ENCODE measurements around the gene CMTM4.
"Not testable (repeated sequence)": the region's sequence is repeated elsewhere in the genome, so short reads cannot be mapped to it uniquely, and the experiment has no call there.

CMTM4 gene

DNA sequence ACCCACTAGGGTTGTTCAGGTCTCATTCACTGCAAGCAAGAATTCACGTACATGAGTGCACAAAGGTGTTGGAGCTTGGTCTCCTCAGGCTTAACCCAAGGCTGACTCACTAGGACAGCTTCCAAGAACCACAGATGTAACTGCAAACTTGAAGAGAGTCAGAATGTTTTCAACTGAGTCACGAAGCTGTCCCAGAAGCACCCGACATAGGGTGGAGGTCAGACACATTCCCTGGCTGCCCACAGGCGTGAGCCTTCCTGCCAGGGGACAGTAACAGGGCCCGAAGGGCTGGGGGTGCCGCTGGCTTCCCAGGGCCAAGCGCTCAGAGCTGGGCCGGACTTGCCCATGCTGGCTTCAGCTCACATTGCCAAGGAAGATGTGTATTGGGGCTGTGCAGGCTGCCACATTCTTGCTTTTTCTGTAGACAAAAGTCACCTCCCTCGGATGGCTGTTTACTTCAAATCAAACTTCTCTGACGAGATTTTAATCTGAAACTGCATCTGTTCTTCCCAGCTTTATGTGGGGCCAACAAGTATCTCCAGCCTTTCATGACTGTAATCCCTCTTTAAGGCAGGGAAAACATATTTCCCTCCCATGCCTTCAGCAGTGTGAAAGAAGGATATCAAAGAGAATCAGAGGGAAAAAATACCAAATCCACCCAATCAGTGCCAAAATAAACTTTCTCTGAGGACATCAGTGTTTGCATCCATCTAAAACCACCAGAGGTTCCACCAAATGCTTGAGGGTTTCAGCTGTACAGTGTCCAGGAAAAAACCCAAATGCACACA is 77.8 kb downstream of the CMTM4 start:
- Histone ChIP-seq H3K4me1 (ENCODE audit: control insufficient read depth in 5 of 5, insufficient read depth in 5 of 5, low read length in 5 of 5) (peaks cover 1 to 47% (median 31%) of the 10 kb centered on the region in 5 donors), H3K27me3 (ENCODE audit: control insufficient read depth in 5 of 5, insufficient read depth in 4 of 5, low read length in 5 of 5) (no peaks in the 10 kb centered on the region), H3K27ac (ENCODE audit: low read depth, low read length) (peak overlapping the region; percentile 51), H3K4me3 (ENCODE audit: low read depth in 1 of 5, low read length in 5 of 5) (no peak overlapping the region), H3K9ac (ENCODE audit: low read length in 5 of 5) (peak overlapping the region in 2 of 5 donors; percentile 1 to 40), H3K9me3 (ENCODE audit: control insufficient read depth in 5 of 5, low read length in 5 of 5) (no peaks in the 10 kb centered on the region), H3K36me3 (ENCODE audit: control insufficient read depth in 5 of 5, insufficient read depth in 5 of 5, low read length in 5 of 5) (peaks cover 0 to 11% (median 6%) of the 10 kb centered on the region in 5 donors)

DNA sequence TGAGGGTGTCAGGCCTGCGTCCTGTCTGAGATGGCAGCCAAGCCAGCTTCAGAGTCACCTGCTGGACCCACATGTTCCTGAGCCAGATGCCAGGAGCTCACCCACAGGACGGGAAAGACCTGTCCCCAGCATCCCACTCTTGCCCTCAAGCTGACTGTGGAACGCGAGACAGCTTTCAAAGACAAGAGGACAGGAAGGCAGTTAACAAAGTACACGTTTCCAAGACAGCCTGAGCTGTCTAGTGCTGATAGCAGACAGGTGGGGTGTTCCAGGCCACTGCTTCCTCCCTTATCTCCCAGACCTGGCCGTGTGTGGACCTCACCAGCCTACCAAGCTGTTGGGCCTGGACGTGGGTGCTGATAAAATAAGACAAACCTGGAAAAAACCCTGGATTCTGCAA is 78.8 kb downstream of the CMTM4 start:
- peaks cover 0 to 37% (median 21%) of the 10 kb centered on the region in 5 donors for H3K4me1 ChIP-seq (ENCODE audit: control insufficient read depth in 5 of 5, insufficient read depth in 5 of 5, low read length in 5 of 5)
- no peak overlapping the region for H3K4me3 ChIP-seq (ENCODE audit: low read depth in 1 of 5, low read length in 5 of 5)
- no peak overlapping the region for H3K27ac ChIP-seq (ENCODE audit: low read depth, low read length)
- H3K36me3 ChIP-seq (ENCODE audit: control insufficient read depth in 5 of 5, insufficient read depth in 5 of 5, low read length in 5 of 5), result peaks cover 0 to 20% (median 16%) of the 10 kb centered on the region in 5 donors
- no peaks in the 10 kb centered on the region for H3K9me3 ChIP-seq (ENCODE audit: control insufficient read depth in 5 of 5, low read length in 5 of 5)
- H3K27me3 ChIP-seq (ENCODE audit: control insufficient read depth in 5 of 5, insufficient read depth in 4 of 5, low read length in 5 of 5), result no peaks in the 10 kb centered on the region
- H3K9ac ChIP-seq (ENCODE audit: low read length in 5 of 5), result no peak overlapping the region

DNA sequence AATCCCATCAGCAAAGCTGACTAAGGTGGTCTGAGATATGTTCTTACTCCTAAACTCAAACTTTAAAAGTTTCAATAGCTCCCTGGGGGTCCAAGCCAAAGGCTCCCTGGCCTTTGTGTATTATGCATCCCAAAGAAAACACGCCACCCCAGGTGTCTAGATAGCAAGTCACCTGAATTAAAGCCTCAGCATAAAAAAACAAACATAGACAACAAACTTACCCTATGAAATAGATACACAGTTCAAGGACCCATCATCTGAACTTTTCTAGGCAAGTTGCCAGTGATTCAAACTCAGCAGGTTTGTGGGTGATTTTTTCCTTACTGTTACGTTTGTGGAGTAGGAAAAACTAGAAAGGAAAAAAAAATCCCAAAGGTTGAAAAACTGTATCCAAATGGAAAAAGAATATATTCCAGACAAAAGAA is 79.5 kb downstream of the CMTM4 start:
- H3K27ac ChIP-seq (ENCODE audit: low read depth, low read length), result no peak overlapping the region

DNA sequence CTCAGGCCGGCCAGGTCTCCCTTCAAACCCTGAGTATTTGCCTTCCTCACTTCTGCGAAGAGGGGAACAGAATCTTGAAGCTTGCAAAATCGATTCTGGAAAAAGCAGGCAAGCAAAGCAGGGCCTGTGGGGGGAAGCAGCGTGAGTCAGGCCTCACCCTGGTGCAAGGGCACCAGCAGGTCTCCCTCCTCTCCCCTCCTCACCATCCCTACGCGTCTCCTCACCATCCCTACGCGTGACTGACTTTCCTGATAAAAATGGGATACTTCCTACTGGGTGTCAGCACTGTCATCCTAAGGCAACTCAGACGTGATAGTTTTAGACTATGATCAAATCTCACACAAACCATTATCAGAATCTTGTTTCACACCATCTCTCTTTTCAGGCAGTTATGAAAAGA is 80.0 kb downstream of the CMTM4 start:
- Histone ChIP-seq H3K9me3 (ENCODE audit: control insufficient read depth in 5 of 5, low read length in 5 of 5) (no peaks in the 10 kb centered on the region), H3K9ac (ENCODE audit: low read length in 5 of 5) (peak overlapping the region in 1 of 5 donors; percentile 32), H3K36me3 (ENCODE audit: control insufficient read depth in 5 of 5, insufficient read depth in 5 of 5, low read length in 5 of 5) (peaks cover 0 to 28% (median 24%) of the 10 kb centered on the region in 5 donors), H3K27me3 (ENCODE audit: control insufficient read depth in 5 of 5, insufficient read depth in 4 of 5, low read length in 5 of 5) (no peaks in the 10 kb centered on the region), H3K27ac (ENCODE audit: low read depth, low read length) (no peak overlapping the region), H3K4me1 (ENCODE audit: control insufficient read depth in 5 of 5, insufficient read depth in 5 of 5, low read length in 5 of 5) (peaks cover 0 to 28% (median 14%) of the 10 kb centered on the region in 5 donors), H3K4me3 (ENCODE audit: low read depth in 1 of 5, low read length in 5 of 5) (no peak overlapping the region)

More for the DNA sequence above, 79.5 kb downstream of the CMTM4 start:
- no peak overlapping the region for H3K4me3 ChIP-seq (ENCODE audit: low read depth in 1 of 5, low read length in 5 of 5)
- peaks cover 0 to 27% (median 23%) of the 10 kb centered on the region in 5 donors for H3K36me3 ChIP-seq (ENCODE audit: control insufficient read depth in 5 of 5, insufficient read depth in 5 of 5, low read length in 5 of 5)
- H3K9ac ChIP-seq (ENCODE audit: low read length in 5 of 5), result no peak overlapping the region
- H3K4me1 ChIP-seq (ENCODE audit: control insufficient read depth in 5 of 5, insufficient read depth in 5 of 5, low read length in 5 of 5), result peaks cover 0 to 30% (median 15%) of the 10 kb centered on the region in 5 donors
- H3K27me3 ChIP-seq (ENCODE audit: control insufficient read depth in 5 of 5, insufficient read depth in 4 of 5, low read length in 5 of 5), result no peaks in the 10 kb centered on the region
- H3K9me3 ChIP-seq (ENCODE audit: control insufficient read depth in 5 of 5, low read length in 5 of 5), result no peaks in the 10 kb centered on the region

DNA sequence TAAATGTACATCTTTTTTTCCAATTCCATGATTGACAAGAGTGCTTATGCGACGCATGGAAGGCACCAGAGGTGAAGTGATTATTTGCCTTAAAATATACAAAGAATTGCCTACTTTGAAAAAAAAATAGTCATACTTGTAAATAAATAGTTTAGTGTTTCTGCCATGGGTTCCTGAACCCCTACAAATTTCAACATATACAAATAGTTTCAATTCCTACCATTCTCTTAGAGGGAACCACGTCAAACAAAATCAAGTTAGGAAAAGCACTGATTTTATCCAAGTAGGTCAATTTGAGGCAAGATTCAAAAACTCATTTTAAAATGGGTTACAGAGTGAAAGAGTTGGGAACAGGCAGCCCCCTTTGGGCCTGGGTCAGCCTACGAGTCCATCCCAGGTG is 80.4 kb downstream of the CMTM4 start:
- H3K27ac ChIP-seq (ENCODE audit: low read depth, low read length), result no peak overlapping the region
- H3K9me3 ChIP-seq (ENCODE audit: control insufficient read depth in 5 of 5, low read length in 5 of 5), result no peaks in the 10 kb centered on the region
- H3K4me3 ChIP-seq (ENCODE audit: low read depth in 1 of 5, low read length in 5 of 5), result no peak overlapping the region
- H3K27me3 ChIP-seq (ENCODE audit: control insufficient read depth in 5 of 5, insufficient read depth in 4 of 5, low read length in 5 of 5), result no peaks in the 10 kb centered on the region
- peaks cover 0 to 33% (median 29%) of the 10 kb centered on the region in 5 donors for H3K36me3 ChIP-seq (ENCODE audit: control insufficient read depth in 5 of 5, insufficient read depth in 5 of 5, low read length in 5 of 5)
- H3K4me1 ChIP-seq (ENCODE audit: control insufficient read depth in 5 of 5, insufficient read depth in 5 of 5, low read length in 5 of 5), result peaks cover 0 to 28% (median 14%) of the 10 kb centered on the region in 5 donors
- H3K9ac ChIP-seq (ENCODE audit: low read length in 5 of 5), result peak overlapping the region in 1 of 5 donors; percentile 32

DNA sequence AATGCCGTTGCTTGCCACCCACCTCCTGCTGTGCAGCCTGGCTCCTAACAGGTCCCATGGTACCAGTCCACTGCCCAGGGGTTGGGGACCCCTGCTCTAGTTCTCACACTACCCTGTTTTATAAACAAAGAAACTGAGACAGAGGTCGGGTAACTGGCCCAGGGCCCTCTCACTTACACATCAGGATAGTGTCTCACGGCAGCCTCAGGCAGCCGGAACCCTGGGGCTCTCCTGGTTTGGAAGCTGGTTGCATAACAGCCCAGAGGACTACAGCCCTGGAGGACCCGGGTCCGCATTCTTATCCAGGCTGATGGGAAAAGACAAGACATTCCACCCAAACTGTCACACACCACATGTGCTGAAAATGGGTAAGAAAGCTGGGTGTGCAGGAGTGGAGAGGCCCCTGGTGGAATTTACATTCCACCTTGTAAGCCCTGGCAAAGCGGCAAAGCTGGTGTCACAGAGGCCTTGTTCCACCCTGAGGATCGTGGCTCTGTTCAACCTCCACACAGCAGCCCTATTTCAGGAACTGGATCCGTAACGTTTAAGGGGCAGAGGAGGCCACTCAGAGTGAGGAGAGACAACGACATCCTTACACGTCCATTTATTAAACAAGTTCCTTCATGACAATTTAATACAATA is 82.3 kb downstream of the CMTM4 start:
- peak overlapping the region in 1 of 5 donors; percentile 5 for H3K9ac ChIP-seq (ENCODE audit: low read length in 5 of 5)
- H3K9me3 ChIP-seq (ENCODE audit: control insufficient read depth in 5 of 5, low read length in 5 of 5), result no peaks in the 10 kb centered on the region
- no peak overlapping the region for H3K4me3 ChIP-seq (ENCODE audit: low read depth in 1 of 5, low read length in 5 of 5)
- no peak overlapping the region for H3K27ac ChIP-seq (ENCODE audit: low read depth, low read length)
- no peaks in the 10 kb centered on the region for H3K27me3 ChIP-seq (ENCODE audit: control insufficient read depth in 5 of 5, insufficient read depth in 4 of 5, low read length in 5 of 5)
- H3K36me3 ChIP-seq (ENCODE audit: control insufficient read depth in 5 of 5, insufficient read depth in 5 of 5, low read length in 5 of 5), result peaks cover 0 to 52% (median 47%) of the 10 kb centered on the region in 5 donors
- H3K4me1 ChIP-seq (ENCODE audit: control insufficient read depth in 5 of 5, insufficient read depth in 5 of 5, low read length in 5 of 5), result peaks cover 0 to 24% (median 13%) of the 10 kb centered on the region in 5 donors

DNA sequence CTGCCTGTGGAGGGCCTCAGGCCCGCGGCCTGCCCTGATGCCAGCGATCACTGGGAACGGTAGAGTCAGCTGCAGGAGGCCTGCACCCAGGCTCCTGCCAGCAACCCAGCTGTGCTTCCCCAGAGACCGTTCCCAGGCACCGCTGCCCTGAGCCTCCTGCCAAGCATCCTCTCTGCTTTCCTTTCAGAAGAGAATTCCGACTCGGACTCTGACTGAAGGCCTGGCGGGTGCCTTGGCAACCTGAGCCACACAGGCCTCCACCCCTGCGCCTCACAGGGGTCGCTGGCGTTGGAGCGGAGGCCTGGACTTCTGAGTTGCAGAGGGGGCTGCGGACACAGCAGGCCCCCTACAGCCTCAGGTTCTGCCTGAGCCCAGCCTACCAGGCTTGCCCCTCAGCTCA is 84.1 kb downstream of the CMTM4 start:
- Histone ChIP-seq H3K4me1 (ENCODE audit: control insufficient read depth in 5 of 5, insufficient read depth in 5 of 5, low read length in 5 of 5) (peaks cover 5 to 20% (median 12%) of the 10 kb centered on the region in 5 donors), H3K36me3 (ENCODE audit: control insufficient read depth in 5 of 5, insufficient read depth in 5 of 5, low read length in 5 of 5) (peaks cover 0 to 63% (median 54%) of the 10 kb centered on the region in 5 donors), H3K27ac (ENCODE audit: low read depth, low read length) (no peak overlapping the region), H3K9ac (ENCODE audit: low read length in 5 of 5) (no peak overlapping the region), H3K4me3 (ENCODE audit: low read depth in 1 of 5, low read length in 5 of 5) (no peak overlapping the region), H3K27me3 (ENCODE audit: control insufficient read depth in 5 of 5, insufficient read depth in 4 of 5, low read length in 5 of 5) (no peaks in the 10 kb centered on the region), H3K9me3 (ENCODE audit: control insufficient read depth in 5 of 5, low read length in 5 of 5) (no peaks in the 10 kb centered on the region)

DNA sequence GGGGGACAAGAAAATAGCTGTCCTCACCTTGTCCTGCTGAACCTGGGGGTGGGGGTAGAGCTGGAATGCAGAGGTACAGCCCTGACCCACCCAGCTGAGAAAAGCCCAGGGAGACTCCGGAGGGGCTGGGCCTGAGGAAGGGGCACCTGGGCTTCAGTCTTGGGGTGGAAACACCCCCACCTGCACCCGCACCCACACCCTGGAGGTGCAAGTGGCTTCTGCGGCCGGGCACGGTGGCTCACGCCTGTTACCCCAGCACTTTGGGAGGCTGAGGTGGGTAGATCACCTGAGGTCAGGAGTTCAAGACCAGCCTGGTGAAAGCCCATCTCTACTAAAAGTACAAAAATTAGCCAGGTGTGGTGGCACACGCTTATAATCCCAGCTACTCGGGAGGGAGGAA is 84.6 kb downstream of the CMTM4 start:
- H3K4me3 ChIP-seq (ENCODE audit: low read depth in 1 of 5, low read length in 5 of 5); H3K9ac ChIP-seq (ENCODE audit: low read length in 5 of 5); H3K9me3 ChIP-seq (ENCODE audit: control insufficient read depth in 5 of 5, low read length in 5 of 5); H3K27ac ChIP-seq (ENCODE audit: low read depth, low read length); H3K27me3 ChIP-seq (ENCODE audit: control insufficient read depth in 5 of 5, insufficient read depth in 4 of 5, low read length in 5 of 5): not testable (repeated sequence)
- H3K4me1 ChIP-seq (ENCODE audit: control insufficient read depth in 5 of 5, insufficient read depth in 5 of 5, low read length in 5 of 5), result peaks cover 5 to 23% (median 15%) of the 10 kb centered on the region in 5 donors
- peaks cover 0 to 63% (median 54%) of the 10 kb centered on the region in 5 donors for H3K36me3 ChIP-seq (ENCODE audit: control insufficient read depth in 5 of 5, insufficient read depth in 5 of 5, low read length in 5 of 5)

DNA sequence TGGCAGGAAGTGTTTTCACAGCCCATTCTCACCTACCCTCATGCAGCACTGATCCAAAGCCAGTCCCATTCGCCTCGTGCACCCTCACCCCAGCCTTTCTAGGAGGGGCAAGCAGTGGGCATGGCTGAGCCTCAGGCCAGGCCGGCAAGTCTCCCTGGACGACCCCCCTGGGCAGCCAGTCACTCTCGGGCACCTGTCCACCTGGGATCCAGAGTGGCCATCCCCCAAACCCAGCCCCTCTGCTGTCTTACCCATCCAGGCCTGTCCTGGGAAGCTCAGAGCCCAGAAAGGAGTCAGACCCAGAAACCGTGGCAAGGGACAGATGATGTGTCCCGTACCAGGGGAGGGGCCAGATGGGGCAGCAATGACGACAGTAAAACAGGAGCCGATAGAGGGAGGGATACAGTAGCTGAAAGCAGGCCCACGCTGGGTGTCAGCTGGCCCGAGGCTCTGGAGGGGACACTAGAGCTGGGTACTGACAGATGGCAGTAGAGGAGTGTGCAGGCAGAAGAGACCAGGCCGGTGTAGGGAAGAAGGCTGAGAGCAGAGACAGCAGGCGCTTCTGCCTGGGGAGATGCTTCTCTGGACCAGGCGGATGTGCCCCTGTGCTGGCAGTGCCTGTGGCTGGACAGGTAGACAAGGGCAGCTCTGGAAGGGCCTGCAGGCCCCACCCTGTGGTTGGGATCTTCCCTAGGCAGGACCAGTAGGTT is 86.3 kb downstream of the CMTM4 start:
- Histone ChIP-seq H3K4me1 (ENCODE audit: control insufficient read depth in 5 of 5, insufficient read depth in 5 of 5, low read length in 5 of 5) (peaks cover 7 to 37% (median 26%) of the 10 kb centered on the region in 5 donors), H3K4me3 (ENCODE audit: low read depth in 1 of 5, low read length in 5 of 5) (no peak overlapping the region), H3K27me3 (ENCODE audit: control insufficient read depth in 5 of 5, insufficient read depth in 4 of 5, low read length in 5 of 5) (no peaks in the 10 kb centered on the region), H3K9ac (ENCODE audit: low read length in 5 of 5) (no peak overlapping the region), H3K27ac (ENCODE audit: low read depth, low read length) (no peak overlapping the region), H3K9me3 (ENCODE audit: control insufficient read depth in 5 of 5, low read length in 5 of 5) (no peaks in the 10 kb centered on the region), H3K36me3 (ENCODE audit: control insufficient read depth in 5 of 5, insufficient read depth in 5 of 5, low read length in 5 of 5) (peaks cover 0 to 63% (median 54%) of the 10 kb centered on the region in 5 donors)
